Measurements from ENCODE around the gene PLA2G2D. TPM values are rescaled to one million over a fixed set of nuclear protein-coding genes. Genes with fewer than 3 reads are reported as not detected.

PLA2G2D gene
- total and polyA plus RNA-seq, 10 of the 15 experiments (the other 5 are each of a cell fraction or from before 2014, with no cell fraction given): 0.06 to 0.38 (median 0.16) TPM; not detected in 2

GRCh38 chr1:20150326-20150705 is 31.0 kb upstream of the PLA2G2D start:
- in situ Hi-C loops (cut with MboI): loop anchor here (5.0 kb wide), 1 partner anchor 233 kb away; no protein-coding TSS in a partner anchor
- TF ChIP-seq FOXK2 (IDR thresholded peaks at IDR 0.05): no peak
- TF ChIP-seq ZNF687 (IDR thresholded peaks at IDR 0.05): no peak
- TF ChIP-seq ZNF217 (IDR thresholded peaks at IDR 0.05): no peak
- no peak for TF ChIP-seq PAX5 (IDR thresholded peaks at IDR 0.05; ENCODE audit: borderline replicate concordance, low read depth, low read length)
- RAD21 ChIA-PET (ENCODE audit: unreplicated experiment): interaction anchor here (0.7 to 4.2 kb wide), 5 partner anchors 25 to 233 kb away, joined by 3 to 91 read pairs (median 5); no protein-coding TSS in a partner anchor

More at GRCh38 chr1:20150326-20150705, 31.0 kb upstream of the PLA2G2D start:
- H3K4me3 ChIP-seq: no peak overlapping the region
- H3K36me3 ChIP-seq (ENCODE audit: control insufficient read depth in 2 of 2, insufficient read depth in 2 of 2, low read length in 1 of 2): no peaks in the 10 kb centered on the region
- SMC1A ChIA-PET (ENCODE audit: uncharacterized antibody, unreplicated experiment): interaction anchor here (0.7 to 6.0 kb wide), 6 partner anchors 9 to 231 kb away, joined by 3 to 41 read pairs (median 10); no protein-coding TSS in a partner anchor
- 41% methylated on average over 8 of the region's 8 CpGs for WGBS (ENCODE audit: insufficient coverage, insufficient replicate concordance, low lambda C conversion rate, missing lambda C conversion rate)
- CTCF ChIA-PET: interaction anchor here (0.7 to 10.8 kb wide), 5 partner anchors 34 to 260 kb away, joined by 3 to 181 read pairs (median 6); no protein-coding TSS in a partner anchor
- H3K79me2 ChIP-seq (ENCODE audit: control insufficient read depth, insufficient read depth, low read length): no peaks in the 10 kb centered on the region
- no TSS peak for BruUV-seq (replicated peaks)
- H3K4me1 ChIP-seq (ENCODE audit: control insufficient read depth, insufficient read depth, low read length): peaks cover 9% of the 10 kb centered on the region
- no peaks in the 10 kb centered on the region for H4K20me1 ChIP-seq (ENCODE audit: control insufficient read depth, insufficient read depth)
- no peak overlapping the region for H2AFZ ChIP-seq (ENCODE audit: control insufficient read depth, low read depth, low read length)
- ATAC-seq: no peak
- no peaks in the 10 kb centered on the region for H3K27me3 ChIP-seq (replicated peaks in 1 of 2; ENCODE audit: control insufficient read depth in 2 of 2, insufficient read depth in 2 of 2, low read length in 1 of 2)
- FAIRE-seq: no peak
- no peak overlapping the region for H3K4me2 ChIP-seq (ENCODE audit: control insufficient read depth, insufficient read depth)
- no peak for DNase-seq (ENCODE audit: low read depth, low spot score)
- no peak overlapping the region for H3K27ac ChIP-seq (ENCODE audit: control insufficient read depth, insufficient read depth)
- H3K9ac ChIP-seq (ENCODE audit: control insufficient read depth, insufficient read depth, low read length): no peak overlapping the region
- intact Hi-C loops (cut with micrococcal nuclease; ENCODE audit: unreplicated experiment): loop anchor here (5.0 kb wide), 1 partner anchor 47 kb away; no protein-coding TSS in a partner anchor
- no peaks in the 10 kb centered on the region for H3K9me3 ChIP-seq (replicated peaks; ENCODE audit: control insufficient read depth, insufficient read depth, low read length)
- POLR2A ChIA-PET: no interaction called here
